WTC11 (cell line): ENCODE measurements around the gene KRT10. TPM values are rescaled to one million over a fixed set of nuclear protein-coding genes. Genes with fewer than 3 reads are reported as not detected.

Experiments used
- ATAC-seq: fragments of 200-7000 bp; cut with Tn5 transposase; 2 replicates; pipeline ENCODE4 v1.10.0; 2021; ENCODE audit warnings: mild to moderate bottlenecking, moderate library complexity
- CTCF ChIA-PET: fragments of 300-600 bp; sonication (Branson Sonifier 250); formaldehyde crosslinking; loops from one replicate; lab custom pipeline; 2021; ENCODE audit warnings: antibody characterized with exemption; lab: Charles Lee
- POLR2A ChIA-PET: fragments of 350-600 bp; sonication (Branson Sonifier 250); formaldehyde crosslinking; loops from one replicate; lab custom pipeline; 2021; ENCODE audit warnings: antibody characterized with exemption; lab: Charles Lee
- DNase-seq: peaks from one replicate; pipeline ENCODE4 v3.0.0; 2021; ENCODE audit warnings: low spot score
- H3K27ac Mint-ChIP-seq: 2 replicates; pipeline ENCODE4 v1.8.0; 2021; ENCODE audit warnings: mixed read lengths
- H3K27me3 Mint-ChIP-seq: 2 replicates; pipeline ENCODE4 v1.8.0; 2021; ENCODE audit warnings: low read depth, mild to moderate bottlenecking, moderate library complexity, mixed read lengths
- H3K36me3 Mint-ChIP-seq: 2 replicates; pipeline ENCODE4 v1.8.0; 2021; ENCODE audit warnings: mixed read lengths
- H3K4me1 Mint-ChIP-seq: 2 replicates; pipeline ENCODE4 v1.8.0; 2022; ENCODE audit warnings: mixed read lengths
- H3K4me3 Mint-ChIP-seq: 2 replicates; pipeline ENCODE4 v1.8.0; 2021; ENCODE audit warnings: mild to moderate bottlenecking, moderate library complexity, mixed read lengths
- H3K9me3 Mint-ChIP-seq: 2 replicates; pipeline ENCODE4 v1.8.0; 2021; ENCODE audit warnings: mixed read lengths
- CBFB ChIP-seq: sonication (generic); formaldehyde crosslinking; IDR thresholded peaks from 2 replicates; pipeline ENCODE4 v1.8.1; 2022; ENCODE audit warnings: mild to moderate bottlenecking, low read depth, missing genetic modification reagents
- CREB1 ChIP-seq: sonication (generic); formaldehyde crosslinking; IDR thresholded peaks from 2 replicates; pipeline ENCODE4 v1.8.0; 2023; ENCODE audit warnings: mild to moderate bottlenecking, missing genetic modification reagents
- CTCF ChIP-seq: fragments of 200-600 bp; IDR thresholded peaks from 2 replicates; pipeline ENCODE4 v1.8.0; 2022; ENCODE audit warnings: antibody characterized with exemption
- E2F4 ChIP-seq: sonication (generic); formaldehyde crosslinking; IDR thresholded peaks from 2 replicates; pipeline ENCODE4 v1.8.1; 2022; ENCODE audit warnings: low read depth, mild to moderate bottlenecking, moderate library complexity, missing genetic modification reagents, borderline replicate concordance
- ELF4 ChIP-seq: sonication (generic); formaldehyde crosslinking; IDR thresholded peaks from 2 replicates; pipeline ENCODE4 v1.8.1; 2022; ENCODE audit warnings: low read depth, mild to moderate bottlenecking, moderate library complexity, missing genetic modification reagents
- KAT7 ChIP-seq: sonication (generic); formaldehyde crosslinking; IDR thresholded peaks from 2 replicates; pipeline ENCODE4 v1.8.1; 2023; ENCODE audit warnings: missing genetic modification reagents, mild to moderate bottlenecking, borderline replicate concordance
- MYBL2 ChIP-seq: sonication (generic); formaldehyde crosslinking; IDR thresholded peaks from 2 replicates; pipeline ENCODE4 v1.8.1; 2023; ENCODE audit warnings: mild to moderate bottlenecking, moderate library complexity, missing genetic modification reagents
- SMAD4 ChIP-seq: sonication (generic); formaldehyde crosslinking; IDR thresholded peaks from 2 replicates; pipeline ENCODE4 v1.8.0; 2022; ENCODE audit warnings: mild to moderate bottlenecking, missing genetic modification reagents
- TEAD1 ChIP-seq: sonication (generic); formaldehyde crosslinking; IDR thresholded peaks from 2 replicates; pipeline ENCODE4 v1.8.0; 2022; ENCODE audit warnings: mild to moderate bottlenecking, missing genetic modification reagents
- TEAD4 ChIP-seq: sonication (generic); formaldehyde crosslinking; IDR thresholded peaks from 2 replicates; pipeline ENCODE4 v1.8.0; 2022; ENCODE audit warnings: mild to moderate bottlenecking, missing genetic modification reagents
- ZNF281 ChIP-seq: sonication (generic); formaldehyde crosslinking; IDR thresholded peaks from 2 replicates; pipeline ENCODE4 v1.8.0; 2023; ENCODE audit warnings: mild to moderate bottlenecking, missing genetic modification reagents
- ZNF532 ChIP-seq: fragments of 250-450 bp; sonication (Bioruptor Pico); IDR thresholded peaks from 2 replicates; pipeline ENCODE4 v1.9.0; 2021; ENCODE audit warnings: mild to moderate bottlenecking, borderline replicate concordance
- total RNA-seq: library from RNA; stranded (reverse); gene quantifications from 3 replicates; pipeline ENCODE4 v1.2.3, GENCODE V29; 2021
- TF ChIP-seq, protein P1 (sequence below): sonication (generic); formaldehyde crosslinking; IDR thresholded peaks from 2 replicates; pipeline ENCODE4 v1.8.0; 2022; ENCODE audit warnings: mild to moderate bottlenecking, missing genetic modification reagents
- TF ChIP-seq, protein P2 (sequence below): sonication (generic); formaldehyde crosslinking; IDR thresholded peaks from 2 replicates; pipeline ENCODE4 v1.8.0; 2023; ENCODE audit warnings: missing genetic modification reagents
- TF ChIP-seq, protein P3 (sequence below): sonication (generic); formaldehyde crosslinking; IDR thresholded peaks from 2 replicates; pipeline ENCODE4 v1.8.1; 2023; ENCODE audit warnings: mild to moderate bottlenecking, moderate library complexity, missing genetic modification reagents

The KRT10 gene
- total RNA-seq, 1 experiment from 2014 or later = 23.2 TPM

DNA sequence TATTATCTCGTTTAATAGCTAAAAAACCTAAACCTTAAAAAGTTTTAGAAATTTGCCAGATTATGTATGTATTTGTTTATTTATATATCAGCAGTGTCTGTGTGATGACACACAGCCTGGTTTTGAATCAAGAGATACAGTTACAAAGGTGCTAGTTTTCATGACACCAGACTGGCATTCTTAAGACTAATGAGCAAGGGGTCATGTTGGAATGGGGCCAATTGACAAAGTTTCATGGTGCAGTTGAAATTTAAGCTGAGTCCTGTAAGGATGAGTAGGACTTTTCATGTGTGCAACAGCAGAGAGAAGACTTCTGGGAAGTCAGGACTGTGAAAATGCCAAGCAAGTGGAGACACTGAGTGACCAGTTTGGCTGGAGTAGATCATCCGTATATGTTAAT is 3.2 kb upstream of the KRT10 start (continued):
- TF ChIP-seq E2F4 (no peak), ZNF281 (CRISPR knock-in tag) (no peak), CREB1 (no peak)
- TF ChIP-seq, all 79 proteins: peak for 0

- ATAC-seq = no peak
- DNase-seq = no peak
- Mint-ChIP-seq H3K9me3 (no peaks in the 10 kb centered on the region), H3K27me3 (peaks cover 77% of the 10 kb centered on the region), H3K27ac (no peak overlapping the region), H3K4me3 (no peak overlapping the region), H3K36me3 (no peaks in the 10 kb centered on the region), H3K4me1 (peaks cover 5% of the 10 kb centered on the region; the same call in 1 of the 2 replicates)
- CTCF ChIA-PET = no interaction called here
- TF ChIP-seq CTCF = no peak
- POLR2A ChIA-PET = no interaction called here
Observed at GRCh38 chr17:40824015-40824832, 1.8 kb upstream of the KRT10 start.

GRCh38 chr17:40821536-40821935 is 878 bp downstream of the KRT10 start:
- Mint-ChIP-seq H3K4me3 (no peak overlapping the region), H3K27ac (no peak overlapping the region), H3K4me1 (peaks cover 14% of the 10 kb centered on the region), H3K36me3 (peaks cover 13% of the 10 kb centered on the region), H3K27me3 (peaks cover 55% of the 10 kb centered on the region), H3K9me3 (no peaks in the 10 kb centered on the region)
- ChIA-PET POLR2A (no interaction called here), CTCF (interaction anchor here (0.9 kb wide), 1 partner anchor 42 kb away, joined by 3 read pairs; no protein-coding TSS in a partner anchor)
- no peak for ATAC-seq
- DNase-seq = no peak
- TF ChIP-seq ZNF532 (CRISPR knock-in tag) = no peak
- TF ChIP-seq ELF4 (CRISPR knock-in tag) = no peak
- TF ChIP-seq CBFB (CRISPR knock-in tag) = no peak
- TF ChIP-seq TEAD1 (CRISPR knock-in tag) = no peak
- TF ChIP-seq, protein P1, sequence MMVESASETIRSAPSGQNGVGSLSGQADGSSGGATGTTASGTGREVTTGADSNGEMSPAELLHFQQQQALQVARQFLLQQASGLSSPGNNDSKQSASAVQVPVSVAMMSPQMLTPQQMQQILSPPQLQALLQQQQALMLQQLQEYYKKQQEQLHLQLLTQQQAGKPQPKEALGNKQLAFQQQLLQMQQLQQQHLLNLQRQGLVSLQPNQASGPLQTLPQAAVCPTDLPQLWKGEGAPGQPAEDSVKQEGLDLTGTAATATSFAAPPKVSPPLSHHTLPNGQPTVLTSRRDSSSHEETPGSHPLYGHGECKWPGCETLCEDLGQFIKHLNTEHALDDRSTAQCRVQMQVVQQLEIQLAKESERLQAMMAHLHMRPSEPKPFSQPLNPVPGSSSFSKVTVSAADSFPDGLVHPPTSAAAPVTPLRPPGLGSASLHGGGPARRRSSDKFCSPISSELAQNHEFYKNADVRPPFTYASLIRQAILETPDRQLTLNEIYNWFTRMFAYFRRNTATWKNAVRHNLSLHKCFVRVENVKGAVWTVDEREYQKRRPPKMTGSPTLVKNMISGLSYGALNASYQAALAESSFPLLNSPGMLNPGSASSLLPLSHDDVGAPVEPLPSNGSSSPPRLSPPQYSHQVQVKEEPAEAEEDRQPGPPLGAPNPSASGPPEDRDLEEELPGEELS (CRISPR knock-in tag) = no peak
- no peak for TF ChIP-seq KAT7
- TF ChIP-seq SMAD4 (CRISPR knock-in tag) = no peak
- TF ChIP-seq, protein P2, sequence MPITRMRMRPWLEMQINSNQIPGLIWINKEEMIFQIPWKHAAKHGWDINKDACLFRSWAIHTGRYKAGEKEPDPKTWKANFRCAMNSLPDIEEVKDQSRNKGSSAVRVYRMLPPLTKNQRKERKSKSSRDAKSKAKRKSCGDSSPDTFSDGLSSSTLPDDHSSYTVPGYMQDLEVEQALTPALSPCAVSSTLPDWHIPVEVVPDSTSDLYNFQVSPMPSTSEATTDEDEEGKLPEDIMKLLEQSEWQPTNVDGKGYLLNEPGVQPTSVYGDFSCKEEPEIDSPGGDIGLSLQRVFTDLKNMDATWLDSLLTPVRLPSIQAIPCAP (CRISPR knock-in tag) = no peak
- no peak for TF ChIP-seq MYBL2 (CRISPR knock-in tag)
- TF ChIP-seq, protein P3, sequence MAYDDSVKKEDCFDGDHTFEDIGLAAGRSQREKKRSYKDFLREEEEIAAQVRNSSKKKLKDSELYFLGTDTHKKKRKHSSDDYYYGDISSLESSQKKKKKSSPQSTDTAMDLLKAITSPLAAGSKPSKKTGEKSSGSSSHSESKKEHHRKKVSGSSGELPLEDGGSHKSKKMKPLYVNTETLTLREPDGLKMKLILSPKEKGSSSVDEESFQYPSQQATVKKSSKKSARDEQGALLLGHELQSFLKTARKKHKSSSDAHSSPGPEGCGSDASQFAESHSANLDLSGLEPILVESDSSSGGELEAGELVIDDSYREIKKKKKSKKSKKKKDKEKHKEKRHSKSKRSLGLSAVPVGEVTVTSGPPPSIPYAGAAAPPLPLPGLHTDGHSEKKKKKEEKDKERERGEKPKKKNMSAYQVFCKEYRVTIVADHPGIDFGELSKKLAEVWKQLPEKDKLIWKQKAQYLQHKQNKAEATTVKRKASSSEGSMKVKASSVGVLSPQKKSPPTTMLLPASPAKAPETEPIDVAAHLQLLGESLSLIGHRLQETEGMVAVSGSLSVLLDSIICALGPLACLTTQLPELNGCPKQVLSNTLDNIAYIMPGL (CRISPR knock-in tag) = no peak
- TF ChIP-seq TEAD4 (CRISPR knock-in tag) = no peak
